ENCODE results near the gene CCDC50. TPM values are rescaled to one million over a fixed set of nuclear protein-coding genes. Genes with fewer than 3 reads are reported as not detected.

Gene CCDC50
- total RNA-seq, 1 experiment from 2014 or later: 80.9 TPM

DNA sequence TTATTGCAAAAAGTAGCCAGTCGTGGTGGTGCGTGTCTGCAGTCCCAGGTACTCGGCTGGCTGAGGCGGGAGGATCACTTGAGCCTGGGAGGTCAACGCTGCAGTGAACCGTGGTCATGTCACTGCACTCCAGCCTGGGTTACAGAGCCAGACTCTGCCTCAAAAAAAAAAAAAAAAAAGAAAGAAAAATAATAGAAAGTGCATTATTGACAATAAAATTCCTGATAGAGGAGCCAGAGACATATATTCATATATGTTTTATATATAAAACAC lies 88.2 kb downstream of the CCDC50 start:
- no peaks in the 10 kb centered on the region for H3K79me2 ChIP-seq (ENCODE audit: low read length)
- no peak overlapping the region for H3K4me3 ChIP-seq (ENCODE audit: low read length)
- CTCF ChIA-PET: no interaction called here
- DNase-seq (no peak), ATAC-seq (no peak)
- H3K36me3 ChIP-seq (ENCODE audit: low read depth, low read length): no peaks in the 10 kb centered on the region
- H3K4me1 ChIP-seq (ENCODE audit: insufficient read depth, low read length): peaks cover 7% of the 10 kb centered on the region
- no peaks in the 10 kb centered on the region for H3F3A ChIP-seq (ENCODE audit: low read length, unreplicated experiment)
- BruUV-seq (replicated peaks): no TSS peak
- no peaks in the 10 kb centered on the region for H4K20me1 ChIP-seq (ENCODE audit: low read length)
- H3K27ac ChIP-seq (ENCODE audit: low read length): no peak overlapping the region
- POLR2A ChIA-PET (ENCODE audit: unreplicated experiment): no interaction called here
- TF ChIP-seq EZH2 (IDR thresholded peaks at IDR 0.05; ENCODE audit: low read length, unreplicated experiment) (no peak), EZH2phosphoT487 (IDR thresholded peaks at IDR 0.05; ENCODE audit: borderline replicate concordance, low read length) (no peak)
- TF ChIP-seq, protein P1, sequence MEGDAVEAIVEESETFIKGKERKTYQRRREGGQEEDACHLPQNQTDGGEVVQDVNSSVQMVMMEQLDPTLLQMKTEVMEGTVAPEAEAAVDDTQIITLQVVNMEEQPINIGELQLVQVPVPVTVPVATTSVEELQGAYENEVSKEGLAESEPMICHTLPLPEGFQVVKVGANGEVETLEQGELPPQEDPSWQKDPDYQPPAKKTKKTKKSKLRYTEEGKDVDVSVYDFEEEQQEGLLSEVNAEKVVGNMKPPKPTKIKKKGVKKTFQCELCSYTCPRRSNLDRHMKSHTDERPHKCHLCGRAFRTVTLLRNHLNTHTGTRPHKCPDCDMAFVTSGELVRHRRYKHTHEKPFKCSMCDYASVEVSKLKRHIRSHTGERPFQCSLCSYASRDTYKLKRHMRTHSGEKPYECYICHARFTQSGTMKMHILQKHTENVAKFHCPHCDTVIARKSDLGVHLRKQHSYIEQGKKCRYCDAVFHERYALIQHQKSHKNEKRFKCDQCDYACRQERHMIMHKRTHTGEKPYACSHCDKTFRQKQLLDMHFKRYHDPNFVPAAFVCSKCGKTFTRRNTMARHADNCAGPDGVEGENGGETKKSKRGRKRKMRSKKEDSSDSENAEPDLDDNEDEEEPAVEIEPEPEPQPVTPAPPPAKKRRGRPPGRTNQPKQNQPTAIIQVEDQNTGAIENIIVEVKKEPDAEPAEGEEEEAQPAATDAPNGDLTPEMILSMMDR (conservative IDR thresholded peaks at IDR 0.05; ENCODE audit: low read depth, low read length): no peak
- no peaks in the 10 kb centered on the region for H3K9me2 ChIP-seq (replicated peaks; ENCODE audit: low read length)
- intact Hi-C loops (cut with micrococcal nuclease): loop anchor here (1.0 to 10.0 kb wide), 5 partner anchors 85 to 1027 kb away; no protein-coding TSS in a partner anchor
- H3K9me3 ChIP-seq (ENCODE audit: low read length): no peaks in the 10 kb centered on the region
- 0 out of 2 replicates have a peak, but pooled peaks cover 4% of the 10 kb centered on the region for H3K27me3 ChIP-seq (ENCODE audit: low read length)
- no peak overlapping the region for H3K9ac ChIP-seq (ENCODE audit: low read length)
- no peak overlapping the region for H3K4me2 ChIP-seq (ENCODE audit: low read length)
- H2AFZ ChIP-seq (ENCODE audit: low read length): no peak overlapping the region

DNA sequence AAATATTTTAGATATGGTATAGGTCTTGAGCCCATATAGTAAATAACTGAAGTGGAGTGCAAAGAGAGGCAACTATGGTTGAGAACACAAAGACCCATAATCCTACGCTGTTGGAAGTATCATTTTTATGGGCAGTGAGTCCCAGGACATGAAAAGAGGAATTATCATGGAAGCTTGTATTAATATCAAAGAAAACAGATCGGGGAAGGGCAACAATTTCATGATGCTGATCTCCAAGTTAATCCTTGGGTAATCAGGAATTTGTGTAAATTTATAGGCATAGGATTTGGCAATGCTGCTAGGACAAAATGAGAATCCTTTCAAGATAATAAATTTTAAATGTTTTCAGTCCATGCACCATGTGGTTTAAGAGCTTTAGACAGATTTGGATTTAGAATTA lies 91.6 kb downstream of the CCDC50 start:
- no peak overlapping the region for H3K4me3 ChIP-seq (ENCODE audit: low read length)
- no peaks in the 10 kb centered on the region for H3K9me3 ChIP-seq (ENCODE audit: low read length)
- POLR2A ChIA-PET (ENCODE audit: unreplicated experiment): no interaction called here
- no peak overlapping the region for H3K9ac ChIP-seq (ENCODE audit: low read length)
- 0 out of 2 replicates have a peak, but pooled peaks cover 5% of the 10 kb centered on the region for H3K27me3 ChIP-seq (ENCODE audit: low read length)
- TF ChIP-seq EZH2 (IDR thresholded peaks at IDR 0.05; ENCODE audit: low read length, unreplicated experiment) (no peak), EZH2phosphoT487 (IDR thresholded peaks at IDR 0.05; ENCODE audit: borderline replicate concordance, low read length) (no peak)
- TF ChIP-seq, protein P1 (conservative IDR thresholded peaks at IDR 0.05; ENCODE audit: low read depth, low read length): no peak
- H3K27ac ChIP-seq (ENCODE audit: low read length): no peak overlapping the region
- ATAC-seq (no peak), DNase-seq (no peak)
- CTCF ChIA-PET: no interaction called here
- H3K4me2 ChIP-seq (ENCODE audit: low read length): no peak overlapping the region
- no peaks in the 10 kb centered on the region for H4K20me1 ChIP-seq (ENCODE audit: low read length)
- H3K36me3 ChIP-seq (ENCODE audit: low read depth, low read length): no peaks in the 10 kb centered on the region
- H3K4me1 ChIP-seq (ENCODE audit: insufficient read depth, low read length): no peaks in the 10 kb centered on the region
- H3K9me2 ChIP-seq (replicated peaks; ENCODE audit: low read length): no peaks in the 10 kb centered on the region
- no peaks in the 10 kb centered on the region for H3K79me2 ChIP-seq (ENCODE audit: low read length)
- intact Hi-C loops (cut with micrococcal nuclease): no loop called here
- H2AFZ ChIP-seq (ENCODE audit: low read length): no peak overlapping the region
- no TSS peak for BruUV-seq (replicated peaks)
- H3F3A ChIP-seq (ENCODE audit: low read length, unreplicated experiment): no peaks in the 10 kb centered on the region

DNA sequence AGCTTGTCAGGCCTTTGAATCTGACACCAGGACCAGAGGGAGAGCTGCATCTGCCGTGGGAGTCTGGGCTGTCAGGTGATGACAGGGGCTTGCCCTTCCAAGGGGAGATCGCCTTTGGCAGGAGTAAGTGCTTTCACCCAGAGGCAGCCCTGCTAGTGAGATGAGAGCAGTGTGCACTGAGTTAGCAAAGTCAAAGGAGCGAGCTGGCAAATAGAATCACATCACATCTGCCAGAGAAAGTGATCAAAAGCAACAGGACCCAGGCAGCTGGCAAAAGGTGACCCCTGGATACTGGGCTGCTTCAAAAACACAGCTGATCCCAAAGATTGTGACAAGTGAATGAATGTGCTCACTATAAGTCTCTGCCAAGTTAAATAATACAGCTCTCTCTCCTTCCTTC lies 95.7 kb downstream of the CCDC50 start:
- TF ChIP-seq, protein P1 (conservative IDR thresholded peaks at IDR 0.05; ENCODE audit: low read depth, low read length): no peak
- TF ChIP-seq EZH2 (IDR thresholded peaks at IDR 0.05; ENCODE audit: low read length, unreplicated experiment) (no peak), EZH2phosphoT487 (IDR thresholded peaks at IDR 0.05; ENCODE audit: borderline replicate concordance, low read length) (no peak)
- H4K20me1 ChIP-seq (ENCODE audit: low read length): no peaks in the 10 kb centered on the region
- no peak overlapping the region for H3K9ac ChIP-seq (ENCODE audit: low read length)
- POLR2A ChIA-PET (ENCODE audit: unreplicated experiment): no interaction called here
- ATAC-seq (no peak), DNase-seq (no peak)
- H3K79me2 ChIP-seq (ENCODE audit: low read length): no peaks in the 10 kb centered on the region
- no peak overlapping the region for H3K27ac ChIP-seq (ENCODE audit: low read length)
- H3K4me3 ChIP-seq (ENCODE audit: low read length): no peak overlapping the region
- no peaks in the 10 kb centered on the region for H3K9me3 ChIP-seq (ENCODE audit: low read length)
- intact Hi-C loops (cut with micrococcal nuclease): no loop called here
- H2AFZ ChIP-seq (ENCODE audit: low read length): no peak overlapping the region
- no peaks in the 10 kb centered on the region for H3K9me2 ChIP-seq (replicated peaks; ENCODE audit: low read length)
- H3K4me2 ChIP-seq (ENCODE audit: low read length): no peak overlapping the region
- H3K4me1 ChIP-seq (ENCODE audit: insufficient read depth, low read length): no peaks in the 10 kb centered on the region
- BruUV-seq (replicated peaks): no TSS peak
- no peaks in the 10 kb centered on the region for H3K36me3 ChIP-seq (ENCODE audit: low read depth, low read length)
- CTCF ChIA-PET: no interaction called here
- no peaks in the 10 kb centered on the region for H3F3A ChIP-seq (ENCODE audit: low read length, unreplicated experiment)
- H3K27me3 ChIP-seq (ENCODE audit: low read length): peaks cover 12% of the 10 kb centered on the region; the same call in 1 of the 2 replicates
